ENCODE measurements around the gene CELF1.
A peak's percentile ranks its signal among the peaks of the same experiment; 100 is the strongest.

The CELF1 gene

GRCh38 chr11:47442514-47442913 lies 110.4 kb downstream of the CELF1 start:
- no peak for DNase-seq

GRCh38 chr11:47441421-47441820 lies 111.5 kb downstream of the CELF1 start:
- DNase-seq: no peak

GRCh38 chr11:47440054-47440476 lies 112.9 kb downstream of the CELF1 start:
- DNase-seq: no peak

- no peak for DNase-seq
Observed at GRCh38 chr11:47438721-47439120, 114.2 kb downstream of the CELF1 start.

- no peak for DNase-seq
Observed at GRCh38 chr11:47437746-47438418, 115.0 kb downstream of the CELF1 start.

- DNase-seq: no peak
Observed at GRCh38 chr11:47437218-47437745, 115.7 kb downstream of the CELF1 start.

- DNase-seq: no peak
Observed at GRCh38 chr11:47436726-47437125, 116.2 kb downstream of the CELF1 start.

- no peak for DNase-seq
Observed at GRCh38 chr11:47435687-47436086, 117.2 kb downstream of the CELF1 start.

- no peak for DNase-seq
Observed at GRCh38 chr11:47434011-47434786, 118.7 kb downstream of the CELF1 start.

- no peak for DNase-seq
Observed at GRCh38 chr11:47433157-47433556, 119.8 kb downstream of the CELF1 start.

GRCh38 chr11:47431356-47432083 lies 121.4 kb downstream of the CELF1 start:
- no peak for DNase-seq

- no peak for DNase-seq
Observed at GRCh38 chr11:47430524-47430923, 122.4 kb downstream of the CELF1 start.

- peak; percentile 100 for DNase-seq
Observed at GRCh38 chr11:47426062-47426956, 126.6 kb downstream of the CELF1 start, which contains the start of gene PSMC3. PSMC3 (minus strand) TSS chr11:47426439; CDS start chr11:47426279, 160 bp downstream.

- no peak for DNase-seq
Observed at GRCh38 chr11:47425611-47426010, 127.3 kb downstream of the CELF1 start.

GRCh38 chr11:47418454-47419259 lies 134.3 kb downstream of the CELF1 start:
- DNase-seq: no peak

- DNase-seq: no peak
Observed at GRCh38 chr11:47417712-47418111, 135.2 kb downstream of the CELF1 start.

- no peak for DNase-seq
Observed at GRCh38 chr11:47415949-47416472, 136.9 kb downstream of the CELF1 start.
